T-helper 2 cell treated with Interferon-gamma antibody and Interleukin-4, amounts not matched to agents 100 ng/mL and 5 ng/mL, for 36 hours (primary cell): ENCODE data around the gene TMEM184A. TPM values are rescaled to one million over a fixed set of nuclear protein-coding genes. Genes with fewer than 3 reads are reported as not detected.

ENCODE experiments used
- intact Hi-C: fragments of 100-400 bp; cut with micrococcal nuclease; formaldehyde crosslinking; loops from one replicate; pipeline ENCODE4 v1.15.1; 2023
- total RNA-seq: library from RNA; stranded (reverse); gene quantifications from 2 replicates; pipeline ENCODE4 v1.2.3, GENCODE V29; 2022

TMEM184A gene
- total RNA-seq, 1 donor from 2014 or later: not detected

DNA sequence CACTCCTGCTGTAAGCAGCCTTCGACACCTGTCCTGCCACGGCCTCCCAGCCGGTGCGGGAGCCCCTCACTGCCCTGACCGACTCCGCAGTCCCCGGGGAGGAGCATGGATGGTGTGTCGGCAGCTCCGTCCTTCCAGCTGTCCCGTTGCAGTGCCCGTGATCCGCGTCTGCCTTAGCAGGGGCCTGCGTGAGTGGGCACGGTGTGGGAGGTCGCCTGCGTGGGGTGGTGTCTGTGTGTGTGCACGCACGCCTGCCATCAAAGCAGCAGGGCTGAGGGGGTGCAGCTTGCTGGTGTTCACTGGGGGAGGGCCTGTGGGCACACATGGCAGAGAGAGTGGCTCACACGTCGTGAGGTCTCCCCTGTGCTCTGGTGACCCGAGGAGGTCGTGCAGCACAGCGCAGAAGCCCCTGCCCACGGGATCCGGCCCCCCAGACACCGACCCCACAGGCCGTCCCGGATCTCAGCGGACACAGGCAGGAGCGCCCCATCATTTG lies 15.2 kb downstream of the TMEM184A start:
- intact Hi-C loops: no loop called here

DNA sequence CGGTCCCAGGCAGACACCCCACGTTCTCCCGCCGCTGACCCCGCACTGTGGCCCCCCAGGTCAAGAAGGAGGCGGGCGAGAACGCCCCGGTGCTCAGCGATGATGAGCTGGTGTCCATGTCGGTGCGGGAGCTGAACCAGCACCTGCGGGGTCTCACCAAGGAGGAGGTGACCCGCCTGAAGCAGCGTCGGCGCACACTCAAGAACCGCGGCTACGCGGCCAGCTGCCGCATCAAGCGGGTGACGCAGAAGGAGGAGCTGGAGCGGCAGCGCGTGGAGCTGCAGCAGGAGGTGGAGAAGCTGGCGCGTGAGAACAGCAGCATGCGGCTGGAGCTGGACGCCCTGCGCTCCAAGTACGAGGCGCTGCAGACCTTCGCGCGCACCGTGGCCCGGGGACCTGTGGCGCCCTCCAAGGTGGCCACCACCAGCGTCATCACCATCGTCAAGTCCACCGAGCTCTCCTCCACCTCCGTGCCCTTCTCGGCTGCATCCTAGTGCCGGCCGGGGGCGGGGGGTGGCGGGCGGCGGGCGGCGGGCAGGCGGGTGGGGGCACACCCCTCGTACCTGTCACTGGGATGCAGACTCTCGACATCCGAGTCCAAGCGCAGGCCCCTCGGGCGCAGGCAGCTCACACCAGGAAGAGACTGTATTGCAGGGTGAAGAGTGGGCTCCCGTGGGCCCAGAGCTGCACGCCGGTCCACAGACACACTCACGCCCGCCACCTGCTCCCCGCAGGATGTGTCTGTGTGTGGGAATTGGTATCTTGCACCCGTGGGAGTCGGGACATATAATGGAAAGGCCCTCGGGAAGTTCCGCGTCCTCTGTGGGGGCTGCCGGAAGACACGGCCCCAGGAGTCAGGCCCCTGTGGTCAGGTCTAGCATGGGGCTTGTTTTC lies 15.9 kb downstream of the TMEM184A start:
- intact Hi-C loops: no loop called here

DNA sequence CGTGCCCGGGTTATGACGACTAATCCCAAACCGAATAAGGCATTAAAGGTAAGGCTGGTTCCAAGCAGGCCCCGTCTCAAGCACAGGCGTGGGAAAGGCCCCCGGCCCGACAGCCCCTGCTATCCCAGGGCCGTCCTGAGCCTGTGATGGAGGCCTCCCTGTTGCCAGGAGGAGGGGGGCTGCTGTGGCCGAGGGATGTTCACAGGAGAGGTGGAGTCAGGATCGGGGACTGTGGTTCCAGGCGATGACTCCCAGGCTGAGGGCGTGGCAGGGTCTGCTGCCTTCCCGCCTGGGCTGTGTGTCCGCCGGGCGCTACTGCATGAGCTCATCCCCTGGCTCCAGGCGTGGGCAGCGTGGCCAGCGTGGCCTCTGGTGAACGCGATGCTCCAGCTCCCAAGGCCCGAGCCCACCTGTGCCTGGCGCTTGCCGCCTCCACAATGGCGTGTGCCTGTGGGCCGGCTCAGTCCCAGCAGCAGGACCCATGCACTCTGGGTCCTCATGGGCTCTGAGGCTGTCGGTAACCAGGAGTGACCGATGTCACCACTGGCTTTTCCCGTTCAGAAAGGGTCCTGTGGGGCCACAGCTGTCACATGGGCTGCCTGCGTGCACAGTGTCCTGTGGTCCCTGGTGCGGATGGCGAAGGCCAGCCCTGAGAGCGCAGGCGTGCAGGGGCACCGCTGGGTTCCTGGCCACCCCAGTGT lies 16.7 kb downstream of the TMEM184A start:
- intact Hi-C loops: no loop called here

DNA sequence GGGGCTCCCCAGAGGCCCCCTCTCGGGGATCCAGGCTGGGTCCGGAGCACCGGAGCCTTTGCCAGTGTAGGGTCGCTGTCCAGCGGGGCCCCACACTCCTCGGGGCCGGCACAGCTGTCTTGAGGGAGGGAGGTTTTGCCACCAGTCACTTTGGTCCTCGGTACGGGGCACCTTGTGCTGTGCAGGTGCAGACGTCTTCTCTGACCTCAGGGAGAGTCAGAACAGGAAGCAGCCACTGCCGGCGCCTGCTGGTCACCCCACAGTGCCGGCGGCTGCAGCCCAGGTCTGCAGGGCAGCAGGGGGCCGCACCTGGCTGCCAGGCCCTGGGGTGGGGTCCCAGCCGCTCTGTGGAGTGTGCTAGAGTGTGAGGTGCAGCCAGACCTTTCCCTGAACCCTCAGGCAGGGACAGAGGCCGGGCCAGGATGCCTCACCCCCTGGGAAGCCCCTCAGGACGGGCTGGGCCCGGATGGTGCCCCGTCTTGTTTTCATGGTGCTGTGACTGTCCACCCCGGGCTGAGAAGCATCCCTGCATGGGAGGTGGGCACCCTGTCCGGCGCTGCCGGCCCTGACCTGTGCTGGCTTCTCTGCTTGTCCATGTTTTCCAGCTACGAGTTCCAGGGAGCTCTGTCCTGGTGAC lies 17.3 kb downstream of the TMEM184A start:
- intact Hi-C loops: no loop called here

DNA sequence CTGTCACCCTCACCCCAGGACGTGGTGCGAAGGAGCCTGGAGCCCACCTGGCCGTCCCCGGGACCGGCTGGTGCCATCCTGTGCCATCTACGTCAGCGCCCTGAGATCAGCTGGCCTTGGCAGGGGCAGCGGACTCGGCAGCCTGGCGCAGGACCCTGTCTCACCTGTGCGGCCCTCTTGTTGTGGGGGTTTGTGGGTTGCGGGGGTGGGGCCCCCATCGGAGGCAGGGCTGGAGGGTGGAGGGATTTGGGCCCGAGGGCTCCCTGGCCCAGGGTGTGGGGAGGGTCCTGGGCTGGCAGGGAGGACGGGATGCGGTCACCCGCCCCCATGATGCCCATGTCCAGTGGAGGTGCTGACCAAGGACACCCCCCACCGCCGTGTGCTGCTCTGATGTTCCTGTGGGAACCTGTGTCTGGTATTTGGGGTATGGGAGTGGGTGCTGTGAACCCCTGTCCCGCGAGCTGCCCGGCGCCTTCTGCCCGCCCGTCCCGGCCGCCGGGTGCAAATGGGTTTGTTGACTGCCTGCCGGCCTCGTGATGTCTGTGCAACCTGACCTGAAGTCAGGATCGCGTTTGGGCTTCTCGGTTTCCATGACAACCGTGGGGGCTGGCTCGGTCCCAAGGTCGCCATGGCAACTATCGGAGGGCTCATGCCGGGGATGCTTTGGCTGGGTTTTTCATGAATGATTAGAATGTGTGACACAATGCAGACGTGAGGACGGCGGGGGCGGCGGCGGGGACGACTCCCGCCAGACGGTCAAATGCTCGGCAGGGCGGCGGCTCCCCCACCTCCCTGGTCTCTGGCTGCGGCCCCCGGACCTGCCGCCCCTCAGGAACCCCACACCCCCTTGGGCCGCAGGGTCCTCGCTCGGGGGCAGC lies 18.2 kb downstream of the TMEM184A start:
- intact Hi-C loops: no loop called here

DNA sequence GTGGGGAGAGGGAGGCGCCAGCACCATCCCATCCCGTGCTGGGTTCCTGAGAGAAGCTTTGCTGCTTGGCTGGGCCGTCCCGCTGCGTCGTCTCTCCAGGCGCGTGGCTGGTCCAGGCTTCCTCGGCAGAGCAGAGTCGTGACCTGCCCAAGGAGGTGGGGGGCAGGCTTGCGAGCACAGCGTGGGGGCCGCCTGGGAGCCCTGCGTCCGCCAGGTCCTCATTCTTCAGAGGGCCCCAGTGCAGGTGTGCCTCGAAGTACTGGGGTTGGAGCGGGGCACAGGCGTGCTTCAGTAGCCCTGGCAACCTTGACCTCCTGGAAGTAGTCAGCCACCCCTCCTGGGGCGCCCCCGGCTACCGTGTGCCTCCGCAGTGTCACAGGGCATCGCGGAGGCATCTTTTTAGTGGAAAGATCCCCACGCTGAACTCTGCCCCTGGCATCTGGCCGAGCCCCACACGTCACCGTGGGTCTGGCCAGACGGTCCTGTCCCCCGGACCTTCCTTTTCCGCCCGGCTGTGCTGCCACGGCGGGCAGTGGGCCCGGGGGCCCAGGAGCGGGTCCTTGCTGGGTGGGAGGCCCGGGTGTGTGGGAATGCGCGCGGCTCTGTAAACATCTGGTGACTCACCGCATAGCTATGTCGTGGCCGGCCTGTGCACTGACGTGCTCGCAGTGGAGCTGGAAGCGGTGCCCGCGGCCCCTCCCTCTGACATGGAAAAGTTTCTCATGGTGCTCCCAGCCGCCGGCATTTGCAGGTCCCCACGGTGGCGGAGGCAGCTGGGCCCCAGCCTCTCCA lies 19.1 kb downstream of the TMEM184A start:
- intact Hi-C loops: no loop called here

DNA sequence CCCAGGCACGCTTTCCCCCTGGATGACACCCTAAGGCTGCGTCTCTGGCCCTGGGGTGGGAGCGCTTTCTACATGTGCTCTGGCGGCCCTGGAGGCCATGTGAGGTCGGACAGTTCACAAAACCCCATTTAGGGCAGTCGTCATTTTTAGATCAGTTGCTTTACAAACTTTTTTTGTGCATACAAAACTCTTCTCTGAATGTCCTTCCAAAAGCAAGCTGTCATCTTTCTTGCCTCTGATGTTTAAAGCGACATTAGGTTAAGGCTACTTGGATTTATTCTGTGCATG lies 19.6 kb downstream of the TMEM184A start:
- intact Hi-C loops: no loop called here

DNA sequence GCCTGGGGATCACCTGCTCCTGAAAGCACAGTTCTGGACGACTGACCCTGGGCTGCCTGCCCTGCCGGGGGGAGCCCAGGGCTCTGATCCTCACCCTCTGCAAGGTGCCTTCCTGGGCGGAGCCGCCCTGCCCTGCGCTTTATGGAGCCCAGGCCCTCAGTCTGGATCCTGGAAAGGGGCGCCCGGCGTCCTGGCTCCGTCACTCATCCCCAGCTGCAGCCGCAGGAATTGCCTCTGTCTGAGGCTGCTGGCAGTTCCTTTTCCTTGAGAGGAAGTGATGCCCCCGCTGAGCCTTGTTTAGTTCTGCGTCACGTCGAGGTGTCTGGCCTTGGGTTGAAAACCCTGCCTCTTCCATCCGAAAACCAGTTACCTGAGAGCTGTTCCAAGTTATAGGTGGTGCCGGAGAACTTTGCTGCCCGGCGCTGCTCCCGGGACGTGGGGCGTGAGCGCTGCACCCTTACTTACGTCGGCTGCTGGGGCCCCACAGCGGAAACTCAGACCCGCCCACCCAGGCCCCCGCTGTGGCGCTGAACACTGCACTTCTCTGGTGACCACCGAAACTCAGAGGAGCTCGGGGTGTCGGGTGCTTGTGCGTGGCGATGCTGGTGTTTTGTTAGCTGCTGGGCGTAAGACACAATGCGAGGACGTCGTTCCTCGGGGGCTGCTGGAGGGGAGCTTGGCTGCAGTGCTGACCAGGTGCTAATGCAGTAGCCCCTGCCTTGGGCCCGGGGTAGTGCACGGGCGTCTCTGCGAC lies 20.1 kb downstream of the TMEM184A start:
- intact Hi-C loops: no loop called here

DNA sequence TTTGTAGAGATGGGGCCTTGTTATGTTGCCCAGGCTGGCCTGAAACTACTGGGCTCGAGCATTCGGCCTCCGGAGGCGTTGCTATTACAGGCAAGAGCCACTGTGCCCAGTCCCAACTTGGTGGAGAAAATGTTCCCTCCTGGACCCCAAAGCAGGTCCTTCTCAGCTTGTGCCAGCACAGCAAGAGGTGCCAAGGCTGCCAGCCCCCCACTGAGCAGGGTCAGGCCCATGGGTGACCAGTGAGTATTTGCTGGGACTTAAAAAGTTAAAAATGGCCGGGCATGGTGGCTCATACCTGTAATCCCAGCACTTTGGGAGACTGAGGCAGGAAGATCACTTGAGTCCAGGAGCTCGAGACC lies 20.9 kb downstream of the TMEM184A start:
- intact Hi-C loops: no loop called here

DNA sequence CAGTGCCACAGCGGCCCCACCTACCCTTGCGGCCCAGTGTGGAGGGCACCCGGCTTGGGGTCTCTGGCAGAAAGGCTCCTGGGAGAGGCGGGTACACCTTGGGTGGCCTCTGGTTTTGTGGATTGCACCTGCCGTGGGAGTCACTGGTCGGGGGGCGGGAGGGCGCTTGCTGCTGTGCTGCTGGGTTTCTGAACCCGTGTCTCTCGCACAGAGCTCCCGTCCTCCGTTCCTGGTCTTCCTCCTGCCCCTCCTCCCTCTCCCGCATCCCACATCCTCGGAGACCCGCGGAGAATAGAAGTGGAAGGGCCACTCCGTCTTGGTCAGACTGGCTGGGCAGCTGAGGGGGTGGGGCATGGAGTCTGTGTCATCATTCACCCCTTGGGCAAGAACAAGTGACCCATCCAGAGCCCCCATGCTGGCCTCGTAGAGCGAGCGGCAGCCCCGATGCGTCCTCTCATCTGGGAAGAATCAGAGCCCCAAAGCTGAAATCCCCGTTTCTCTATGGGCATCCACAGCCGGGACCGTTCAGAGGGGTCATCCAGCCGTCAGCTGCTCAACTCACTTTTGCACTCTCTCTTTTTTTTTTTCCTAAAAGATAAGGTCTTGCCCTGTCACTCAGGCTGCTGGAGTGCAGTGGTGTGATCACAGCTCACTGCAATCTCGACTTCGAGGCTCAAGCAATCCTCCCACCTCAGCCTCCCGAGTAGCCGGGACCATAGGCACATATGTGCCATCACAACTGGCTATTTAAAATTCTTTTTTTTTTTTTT lies 21.5 kb downstream of the TMEM184A start:
- intact Hi-C loops: no loop called here

DNA sequence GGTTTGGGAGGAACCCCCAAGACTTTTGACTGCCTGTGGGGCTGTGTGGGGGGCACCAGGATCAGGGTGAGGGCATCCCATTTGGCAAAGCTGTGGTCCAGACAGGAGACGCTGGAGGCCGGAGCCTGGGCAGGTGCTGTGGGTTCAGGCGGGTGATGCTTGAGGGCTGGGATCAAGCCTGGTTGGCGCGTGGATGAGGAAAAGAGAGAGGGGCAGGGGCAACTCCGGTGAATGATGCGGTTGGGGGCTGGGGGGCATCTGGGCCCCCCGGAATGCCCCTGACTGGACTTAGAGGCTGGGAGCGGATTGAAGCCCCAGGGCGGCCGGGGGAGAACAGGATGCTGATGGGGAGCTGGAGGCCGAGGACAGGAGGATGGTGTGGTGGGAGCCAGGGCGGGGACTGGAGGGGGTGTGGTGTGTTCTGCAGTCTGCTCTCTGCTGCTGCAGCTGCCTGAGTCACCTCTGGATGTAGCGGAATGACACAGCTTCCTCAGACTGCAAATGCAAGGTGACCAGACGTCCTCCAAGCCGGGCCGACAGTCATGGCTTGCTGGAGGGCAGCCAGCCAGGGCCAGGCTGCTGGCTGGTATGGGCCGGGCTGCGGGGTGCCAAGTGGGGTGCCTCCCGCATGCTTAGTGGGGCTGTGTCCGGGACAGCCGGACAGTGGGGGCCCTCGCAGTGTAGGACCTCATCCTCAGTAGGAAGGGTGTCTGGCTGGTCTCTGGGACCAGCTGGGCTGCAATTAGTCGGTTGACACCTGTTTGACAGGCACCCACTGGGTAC lies 22.3 kb downstream of the TMEM184A start:
- intact Hi-C loops: loop anchor here (2.0 kb wide), 3 partner anchors 29 to 821 kb away; partner anchors contain the start of genes EIF3B, INTS1 and PSMG3

DNA sequence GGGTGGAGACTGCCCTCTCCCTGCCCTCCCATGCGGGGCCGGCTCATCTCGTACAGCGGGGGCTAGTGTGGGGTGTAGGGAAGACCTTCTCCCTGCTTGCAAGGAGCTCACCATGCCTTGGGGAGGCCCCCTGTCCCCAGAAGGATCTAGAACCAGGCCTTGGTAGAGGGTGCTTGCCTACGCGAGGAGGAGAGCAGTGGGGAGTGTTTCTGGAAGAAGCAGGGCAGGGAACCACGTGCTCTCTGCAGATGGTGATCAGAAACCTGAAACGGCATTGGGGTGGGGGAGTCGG lies 22.8 kb downstream of the TMEM184A start:
- intact Hi-C loops: loop anchor here (2.0 kb wide), 3 partner anchors 28 to 822 kb away; partner anchors contain the start of genes EIF3B, INTS1 and PSMG3

DNA sequence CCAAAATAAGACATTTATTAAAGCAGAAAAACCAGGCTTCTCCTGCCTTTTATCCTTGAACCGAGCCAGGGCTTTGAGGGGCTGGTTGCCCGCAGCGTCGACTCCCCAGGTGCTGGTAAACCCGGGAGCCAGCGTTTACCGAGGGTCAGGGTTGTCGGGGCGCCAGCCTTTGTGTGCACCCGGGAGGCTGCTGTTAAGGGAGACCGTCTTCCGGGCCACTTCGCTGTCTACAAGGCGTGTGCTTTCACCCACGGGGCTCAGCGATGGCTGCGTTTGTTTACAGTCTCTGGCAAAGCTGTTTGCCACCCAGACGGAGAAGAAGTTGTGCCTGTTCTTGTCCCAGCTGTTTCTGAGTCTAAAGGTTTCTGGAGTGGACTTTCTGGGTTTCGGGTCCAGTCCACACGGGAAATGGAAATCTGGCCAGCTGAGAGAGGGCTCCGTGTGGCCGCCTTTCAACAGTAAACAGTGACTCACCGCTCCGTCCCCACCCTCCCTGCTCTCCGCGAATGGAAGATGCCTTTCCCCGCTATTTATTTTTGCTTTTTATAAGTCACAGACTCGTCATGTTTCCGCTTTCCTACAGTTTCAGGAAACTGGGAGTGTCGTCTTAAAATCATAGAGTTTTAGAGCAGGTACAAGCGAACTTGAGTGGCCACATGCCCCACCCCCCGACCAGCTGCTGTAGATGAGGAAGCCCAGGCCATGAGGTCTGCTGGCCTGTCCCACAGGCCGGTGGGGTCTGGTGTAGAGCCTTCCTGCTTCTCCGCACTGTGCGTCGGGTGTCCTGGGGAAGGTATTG lies 23.4 kb downstream of the TMEM184A start:
- intact Hi-C loops: loop anchor here (2.0 kb wide), 3 partner anchors 28 to 822 kb away; partner anchors contain the start of genes EIF3B, INTS1 and PSMG3

DNA sequence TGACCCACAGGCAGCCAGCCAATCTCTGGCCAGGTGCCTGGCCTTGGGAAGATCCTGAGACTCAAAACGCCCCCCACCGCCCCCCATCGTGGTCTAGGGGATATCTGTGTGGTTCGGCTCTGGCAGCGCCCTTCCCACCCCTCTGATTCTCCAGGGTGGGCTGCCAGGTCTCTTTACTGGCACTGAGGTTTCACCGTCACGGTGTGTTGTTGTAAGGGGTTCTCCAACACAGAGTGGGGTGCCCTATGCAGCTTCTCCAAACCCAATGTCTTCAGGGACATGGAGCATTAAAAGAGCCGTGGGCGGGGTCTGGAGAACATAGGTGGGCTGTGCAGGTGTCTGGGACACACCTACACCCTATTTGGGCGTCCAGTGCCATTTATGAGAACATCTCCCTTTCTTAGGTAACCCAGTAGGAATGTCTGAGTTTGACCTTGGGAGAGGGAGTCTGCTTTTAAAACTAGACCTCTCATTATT lies 24.0 kb downstream of the TMEM184A start:
- intact Hi-C loops: loop anchor here (2.0 kb wide), 3 partner anchors 27 to 823 kb away; partner anchors contain the start of genes EIF3B, INTS1 and PSMG3

DNA sequence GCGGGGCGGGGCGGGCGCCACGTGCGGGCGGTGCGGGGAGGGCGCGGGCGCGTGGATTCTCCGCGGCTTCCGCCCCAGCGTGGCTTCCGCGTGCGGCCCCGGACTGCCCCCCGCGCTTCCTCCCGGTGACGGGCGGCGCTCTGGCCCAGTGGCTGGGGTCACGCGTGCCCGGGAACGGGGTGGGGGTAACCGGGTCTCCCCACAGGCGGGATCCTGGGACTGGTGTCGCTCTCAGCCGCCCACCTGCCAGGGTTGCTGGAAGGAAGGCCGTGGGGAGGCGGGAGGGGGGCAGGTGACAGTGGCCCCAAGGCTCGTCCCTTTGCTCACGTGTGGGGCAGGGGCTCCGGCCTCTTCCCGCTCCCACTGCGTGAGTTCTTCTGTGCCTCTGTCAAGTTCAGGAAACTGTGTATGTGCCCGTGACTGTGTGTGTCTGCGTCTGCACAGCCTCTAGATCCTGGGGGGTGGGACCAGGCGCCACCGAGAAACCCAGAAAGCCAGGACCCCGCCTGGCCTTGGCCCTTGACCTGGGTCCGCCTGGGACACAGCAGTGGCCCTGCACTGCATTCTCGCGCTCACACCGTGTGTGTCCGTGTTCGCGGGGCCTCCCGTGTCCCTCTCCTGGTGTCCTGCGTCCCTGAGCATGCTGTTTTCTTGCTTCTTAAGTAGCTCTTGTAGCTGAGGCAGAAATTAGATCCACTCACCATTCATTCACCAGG lies 24.6 kb downstream of the TMEM184A start:
- intact Hi-C loops: no loop called here

DNA sequence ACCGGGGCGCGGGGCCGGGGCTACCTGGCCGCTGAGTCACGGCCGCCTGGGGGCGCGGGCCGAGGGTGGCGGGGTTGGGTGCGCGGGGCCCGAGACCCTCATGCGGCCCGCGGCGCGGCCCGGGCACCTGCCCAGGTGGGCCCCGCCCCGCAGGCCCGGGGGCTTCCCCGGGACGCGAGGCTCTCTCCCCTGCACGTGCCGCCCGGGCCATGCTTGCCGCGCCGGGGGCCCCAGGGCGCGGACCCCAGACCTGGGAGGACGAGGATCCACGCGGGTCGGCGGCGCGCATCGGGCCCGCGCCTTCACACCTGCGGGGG lies 25.1 kb downstream of the TMEM184A start:
- intact Hi-C loops: loop anchor here (1.0 kb wide), 1 partner anchor 72 kb away; the partner anchor contains the start of gene MICALL2
